Measurements from ENCODE around the gene SAYSD1.

DNA sequence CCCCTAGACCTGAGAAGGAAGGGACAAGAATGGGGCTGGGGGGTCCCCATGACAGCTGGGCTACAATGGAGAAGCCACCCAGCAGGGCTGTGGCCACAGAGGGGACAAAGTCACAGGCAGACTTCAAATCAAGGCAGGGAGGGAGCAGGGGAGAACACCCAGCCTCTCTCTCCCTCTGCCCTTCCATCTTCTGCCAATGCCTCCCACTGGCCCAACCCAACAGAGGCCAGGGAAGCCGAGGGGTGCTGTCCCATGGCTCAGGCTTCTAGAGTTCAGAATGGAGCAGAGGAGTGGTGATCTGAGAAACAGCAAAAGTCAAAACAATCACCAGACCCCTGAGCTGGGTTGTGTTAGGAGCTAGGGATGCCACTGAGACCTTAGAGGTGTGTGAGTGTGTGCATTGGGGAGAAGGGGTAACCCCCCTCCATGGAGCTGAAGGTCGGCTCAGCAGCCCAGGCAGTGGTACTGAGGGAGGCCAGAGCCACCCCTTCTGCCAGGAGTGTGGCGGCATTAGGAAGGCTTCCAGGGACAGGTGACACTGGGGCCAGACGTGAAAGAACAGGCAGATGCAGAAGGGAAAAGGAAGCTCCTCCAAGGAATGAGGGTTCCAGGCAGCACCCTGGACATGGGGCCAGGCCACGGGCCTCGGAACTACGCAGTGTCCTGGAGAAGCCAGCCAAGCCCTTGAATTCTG lies 54.4 kb downstream of the SAYSD1 start:
- TF ChIP-seq CTCF (IDR thresholded peaks at IDR 0.05) (no peak), EZH2 (IDR thresholded peaks at IDR 0.05; ENCODE audit: borderline replicate concordance, insufficient read depth, low read depth, low read length, poor library complexity, severe bottlenecking) (no peak)

Data from B cell (primary cell).